ENCODE data around the gene CLEC2B.
"Not testable (repeated sequence)": the region's sequence is repeated elsewhere in the genome, so short reads cannot be mapped to it uniquely, and the experiment has no call there.

CLEC2B gene

GRCh38 chr12:9880532-9881078 is 11.5 kb upstream of the CLEC2B start:
- Histone ChIP-seq H3K4me3 (ENCODE audit: low read length in 2 of 2) (no peak overlapping the region), H3K9ac (ENCODE audit: low read depth, low read length, poor library complexity) (no peak overlapping the region), H2AK5ac (ENCODE audit: low read depth, low read length) (no peak overlapping the region), H2AFZ (ENCODE audit: low read length) (no peak overlapping the region), H4K91ac (ENCODE audit: low read depth, low read length, poor library complexity) (no peak overlapping the region), H2BK15ac (ENCODE audit: low read length) (no peak overlapping the region), H2BK120ac (ENCODE audit: low read depth, low read length) (no peak overlapping the region), H3K27ac (replicated peaks; ENCODE audit: low read length) (no peak overlapping the region), H4K8ac (ENCODE audit: low read depth, low read length) (no peak overlapping the region), H3K23ac (ENCODE audit: low read depth, low read length, poor library complexity) (no peak overlapping the region), H3K4ac (ENCODE audit: low read length) (no peak overlapping the region), H2BK5ac (ENCODE audit: low read length) (no peak overlapping the region), H3K4me2 (ENCODE audit: insufficient read depth, low read length, poor library complexity, severe bottlenecking) (no peak overlapping the region), H3K79me1 (ENCODE audit: low read depth, low read length) (no peaks in the 10 kb centered on the region), H3K4me1 (ENCODE audit: control insufficient read depth in 2 of 2, insufficient read depth in 1 of 2, low read depth in 1 of 2, low read length in 2 of 2) (no peaks in the 10 kb centered on the region), H3K27me3 (ENCODE audit: control insufficient read depth in 3 of 3, insufficient read depth in 3 of 3, low read depth in 1 of 3, low read length in 3 of 3) (no peaks in the 10 kb centered on the region), H3K14ac (ENCODE audit: low read length) (no peak overlapping the region), H3K18ac (ENCODE audit: low read length) (no peak overlapping the region), H3K9me3 (replicated peaks in 1 of 2; ENCODE audit: control insufficient read depth in 2 of 2, insufficient read depth in 1 of 2, low read depth in 1 of 2, low read length in 2 of 2) (no peaks in the 10 kb centered on the region), H3K36me3 (replicated peaks in 1 of 2; ENCODE audit: control insufficient read depth in 2 of 2, insufficient read depth in 2 of 2, low read length in 2 of 2) (no peaks in the 10 kb centered on the region), H2BK12ac (ENCODE audit: low read length) (no peak overlapping the region)
- 100% methylated on average over 1 of the region's 4 CpGs; no CpG with 5 or more reads in 1 of the 2 donors for WGBS, 2 donors (ENCODE audit: extremely low coverage in 2 of 2, insufficient read length in 2 of 2, insufficient replicate concordance in 1 of 2)
- DNase-seq (ENCODE audit: low spot score) = no peak

DNA sequence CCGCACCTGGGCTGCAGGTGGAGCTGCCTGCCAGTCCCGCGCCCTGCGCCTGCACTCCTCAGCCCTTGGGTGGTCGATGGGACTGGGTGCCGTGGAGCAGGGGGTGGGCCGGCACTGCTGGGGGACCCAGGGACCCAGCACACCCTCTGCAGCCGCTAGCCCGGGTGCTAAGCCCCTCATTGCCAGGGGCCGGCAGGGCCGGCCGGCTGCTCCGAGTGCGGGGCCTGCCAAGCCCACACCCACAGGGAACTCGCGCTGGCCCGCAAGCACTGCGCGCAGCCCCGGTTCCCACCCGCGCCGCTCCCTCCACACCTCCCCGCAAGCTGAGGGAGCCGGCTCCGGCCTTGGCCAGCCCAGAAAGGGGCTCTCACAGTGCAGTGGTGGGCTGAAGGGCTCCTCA is 7.0 kb upstream of the CLEC2B start:
- H2BK120ac ChIP-seq (ENCODE audit: low read depth, low read length); H2BK15ac ChIP-seq (ENCODE audit: low read length); H3K4ac ChIP-seq (ENCODE audit: low read length); H3K36me3 ChIP-seq (replicated peaks in 1 of 2; ENCODE audit: control insufficient read depth in 2 of 2, insufficient read depth in 2 of 2, low read length in 2 of 2); H3K23ac ChIP-seq (ENCODE audit: low read depth, low read length, poor library complexity); H4K91ac ChIP-seq (ENCODE audit: low read depth, low read length, poor library complexity); DNase-seq (ENCODE audit: low spot score); H2BK5ac ChIP-seq (ENCODE audit: low read length); H3K4me1 ChIP-seq (ENCODE audit: control insufficient read depth in 2 of 2, insufficient read depth in 1 of 2, low read depth in 1 of 2, low read length in 2 of 2); H2AFZ ChIP-seq (ENCODE audit: low read length); H3K4me3 ChIP-seq (ENCODE audit: low read length in 2 of 2); H2BK12ac ChIP-seq (ENCODE audit: low read length); H2AK5ac ChIP-seq (ENCODE audit: low read depth, low read length); H3K4me2 ChIP-seq (ENCODE audit: insufficient read depth, low read length, poor library complexity, severe bottlenecking); H3K14ac ChIP-seq (ENCODE audit: low read length); H3K18ac ChIP-seq (ENCODE audit: low read length); H3K27me3 ChIP-seq (ENCODE audit: control insufficient read depth in 3 of 3, insufficient read depth in 3 of 3, low read depth in 1 of 3, low read length in 3 of 3); H3K9me3 ChIP-seq (replicated peaks in 1 of 2; ENCODE audit: control insufficient read depth in 2 of 2, insufficient read depth in 1 of 2, low read depth in 1 of 2, low read length in 2 of 2); H3K9ac ChIP-seq (ENCODE audit: low read depth, low read length, poor library complexity); H4K8ac ChIP-seq (ENCODE audit: low read depth, low read length); H3K79me1 ChIP-seq (ENCODE audit: low read depth, low read length); H3K27ac ChIP-seq (replicated peaks; ENCODE audit: low read length): not testable (repeated sequence)
- no CpG with 5 or more reads among the region's 26 CpGs for WGBS, 2 donors (ENCODE audit: extremely low coverage in 2 of 2, insufficient read length in 2 of 2, insufficient replicate concordance in 1 of 2)

DNA sequence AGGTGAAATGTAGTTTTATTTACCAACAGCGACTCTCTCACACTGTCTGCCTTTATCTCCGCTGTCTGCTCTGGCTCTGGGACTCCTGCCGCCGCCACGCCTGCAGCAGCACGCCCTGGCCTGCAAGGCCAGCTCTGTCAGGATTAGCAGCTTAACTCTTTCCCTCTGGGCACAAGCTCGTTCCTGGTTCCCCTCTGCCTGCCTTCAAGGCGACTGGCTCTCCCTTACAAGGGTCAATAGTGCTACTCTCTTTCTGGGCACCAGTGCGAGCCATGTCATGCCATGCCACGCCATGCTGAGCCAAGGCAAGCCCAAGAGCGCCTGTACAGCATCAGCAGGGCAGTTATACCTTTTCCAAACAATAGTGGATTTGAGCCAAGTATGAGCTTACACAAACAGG is 3.6 kb upstream of the CLEC2B start:
- no peak overlapping the region for H2AK5ac ChIP-seq (ENCODE audit: low read depth, low read length)
- no peak overlapping the region for H3K4me2 ChIP-seq (ENCODE audit: insufficient read depth, low read length, poor library complexity, severe bottlenecking)
- H3K18ac ChIP-seq (ENCODE audit: low read length) = no peak overlapping the region
- H4K91ac ChIP-seq (ENCODE audit: low read depth, low read length, poor library complexity) = no peak overlapping the region
- H3K4me3 ChIP-seq (ENCODE audit: low read length in 2 of 2) = no peak overlapping the region
- H3K27ac ChIP-seq (replicated peaks; ENCODE audit: low read length) = no peak overlapping the region
- H3K4ac ChIP-seq (ENCODE audit: low read length) = no peak overlapping the region
- no peaks in the 10 kb centered on the region for H3K27me3 ChIP-seq (ENCODE audit: control insufficient read depth in 3 of 3, insufficient read depth in 3 of 3, low read depth in 1 of 3, low read length in 3 of 3)
- H2BK12ac ChIP-seq (ENCODE audit: low read length) = no peak overlapping the region
- H3K14ac ChIP-seq (ENCODE audit: low read length) = no peak overlapping the region
- no peak for DNase-seq (ENCODE audit: low spot score)
- H2BK120ac ChIP-seq (ENCODE audit: low read depth, low read length) = no peak overlapping the region
- no peaks in the 10 kb centered on the region for H3K36me3 ChIP-seq (replicated peaks in 1 of 2; ENCODE audit: control insufficient read depth in 2 of 2, insufficient read depth in 2 of 2, low read length in 2 of 2)
- no CpG with 5 or more reads among the region's 11 CpGs for WGBS, 2 donors (ENCODE audit: extremely low coverage in 2 of 2, insufficient read length in 2 of 2, insufficient replicate concordance in 1 of 2)
- H2AFZ ChIP-seq (ENCODE audit: low read length) = no peak overlapping the region
- H3K9ac ChIP-seq (ENCODE audit: low read depth, low read length, poor library complexity) = no peak overlapping the region
- H2BK15ac ChIP-seq (ENCODE audit: low read length) = no peak overlapping the region
- H2BK5ac ChIP-seq (ENCODE audit: low read length) = no peak overlapping the region
- no peaks in the 10 kb centered on the region for H3K9me3 ChIP-seq (replicated peaks in 1 of 2; ENCODE audit: control insufficient read depth in 2 of 2, insufficient read depth in 1 of 2, low read depth in 1 of 2, low read length in 2 of 2)
- no peak overlapping the region for H3K23ac ChIP-seq (ENCODE audit: low read depth, low read length, poor library complexity)
- H3K4me1 ChIP-seq (ENCODE audit: control insufficient read depth in 2 of 2, insufficient read depth in 1 of 2, low read depth in 1 of 2, low read length in 2 of 2) = peaks cover 0 to 3% of the 10 kb centered on the region in 2 donors
- no peak overlapping the region for H4K8ac ChIP-seq (ENCODE audit: low read depth, low read length)
- H3K79me1 ChIP-seq (ENCODE audit: low read depth, low read length) = no peaks in the 10 kb centered on the region

DNA sequence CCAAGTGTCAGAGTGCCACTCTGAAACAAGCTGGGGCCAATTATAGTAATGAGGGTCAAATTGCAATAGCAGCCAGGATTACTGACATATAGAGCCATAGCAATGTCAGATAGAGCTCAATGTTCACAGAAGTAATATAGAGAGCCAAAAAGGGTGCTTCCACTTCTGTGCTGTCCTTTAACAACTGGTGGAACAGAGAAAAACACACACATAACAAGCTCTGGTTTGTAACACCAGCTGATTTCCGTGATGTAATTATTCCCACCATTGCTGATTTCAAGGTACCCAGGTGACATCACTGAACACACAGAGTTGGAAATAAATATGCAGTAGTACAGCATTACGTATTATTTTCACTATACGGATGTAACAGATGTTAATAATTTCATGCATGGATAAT is 3.0 kb upstream of the CLEC2B start:
- no peaks in the 10 kb centered on the region for H3K27me3 ChIP-seq (ENCODE audit: control insufficient read depth in 3 of 3, insufficient read depth in 3 of 3, low read depth in 1 of 3, low read length in 3 of 3)
- no peak overlapping the region for H2AFZ ChIP-seq (ENCODE audit: low read length)
- no peak overlapping the region for H3K9ac ChIP-seq (ENCODE audit: low read depth, low read length, poor library complexity)
- DNase-seq (ENCODE audit: low spot score) = no peak
- no peak overlapping the region for H2BK120ac ChIP-seq (ENCODE audit: low read depth, low read length)
- no CpG with 5 or more reads among the region's 3 CpGs for WGBS, 2 donors (ENCODE audit: extremely low coverage in 2 of 2, insufficient read length in 2 of 2, insufficient replicate concordance in 1 of 2)
- no peak overlapping the region for H2BK5ac ChIP-seq (ENCODE audit: low read length)
- no peak overlapping the region for H2BK12ac ChIP-seq (ENCODE audit: low read length)
- no peak overlapping the region for H3K18ac ChIP-seq (ENCODE audit: low read length)
- no peak overlapping the region for H3K4ac ChIP-seq (ENCODE audit: low read length)
- no peaks in the 10 kb centered on the region for H3K36me3 ChIP-seq (replicated peaks in 1 of 2; ENCODE audit: control insufficient read depth in 2 of 2, insufficient read depth in 2 of 2, low read length in 2 of 2)
- no peak overlapping the region for H2AK5ac ChIP-seq (ENCODE audit: low read depth, low read length)
- H4K91ac ChIP-seq (ENCODE audit: low read depth, low read length, poor library complexity) = no peak overlapping the region
- H3K4me1 ChIP-seq (ENCODE audit: control insufficient read depth in 2 of 2, insufficient read depth in 1 of 2, low read depth in 1 of 2, low read length in 2 of 2) = peaks cover 0 to 3% of the 10 kb centered on the region in 2 donors
- H3K4me2 ChIP-seq (ENCODE audit: insufficient read depth, low read length, poor library complexity, severe bottlenecking) = no peak overlapping the region
- no peaks in the 10 kb centered on the region for H3K79me1 ChIP-seq (ENCODE audit: low read depth, low read length)
- no peak overlapping the region for H2BK15ac ChIP-seq (ENCODE audit: low read length)
- no peak overlapping the region for H3K23ac ChIP-seq (ENCODE audit: low read depth, low read length, poor library complexity)
- no peak overlapping the region for H3K27ac ChIP-seq (replicated peaks; ENCODE audit: low read length)
- no peak overlapping the region for H3K4me3 ChIP-seq (ENCODE audit: low read length in 2 of 2)
- no peak overlapping the region for H3K14ac ChIP-seq (ENCODE audit: low read length)
- no peak overlapping the region for H4K8ac ChIP-seq (ENCODE audit: low read depth, low read length)
- no peaks in the 10 kb centered on the region for H3K9me3 ChIP-seq (replicated peaks in 1 of 2; ENCODE audit: control insufficient read depth in 2 of 2, insufficient read depth in 1 of 2, low read depth in 1 of 2, low read length in 2 of 2)

All from neuronal stem cell (in vitro differentiated cells).